ENCODE measurements around the gene LRRTM1.

Gene LRRTM1

DNA sequence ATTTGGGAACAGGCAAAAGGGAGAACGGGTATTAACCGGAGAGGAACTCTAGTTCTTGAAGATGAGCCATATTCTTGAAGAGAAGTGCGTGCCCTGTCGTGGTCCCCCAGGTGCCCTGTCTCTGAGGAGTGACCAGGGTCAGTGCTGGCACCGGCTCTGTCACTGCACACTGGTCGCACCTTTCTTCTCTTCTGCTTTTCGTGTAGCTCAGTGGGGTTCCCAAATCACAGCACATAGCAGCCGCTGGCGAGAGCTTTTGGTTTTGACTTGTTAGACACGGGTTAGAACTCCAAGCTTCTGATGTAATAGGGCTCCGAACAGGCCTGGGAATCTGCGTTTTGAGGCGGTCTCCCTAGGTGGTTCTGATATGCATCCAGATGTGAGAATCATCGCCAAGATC, 18.4 kb upstream of the LRRTM1 start:
- Mint-ChIP-seq H3K4me3 (no peak overlapping the region), H3K36me3 (no peaks in the 10 kb centered on the region)

DNA sequence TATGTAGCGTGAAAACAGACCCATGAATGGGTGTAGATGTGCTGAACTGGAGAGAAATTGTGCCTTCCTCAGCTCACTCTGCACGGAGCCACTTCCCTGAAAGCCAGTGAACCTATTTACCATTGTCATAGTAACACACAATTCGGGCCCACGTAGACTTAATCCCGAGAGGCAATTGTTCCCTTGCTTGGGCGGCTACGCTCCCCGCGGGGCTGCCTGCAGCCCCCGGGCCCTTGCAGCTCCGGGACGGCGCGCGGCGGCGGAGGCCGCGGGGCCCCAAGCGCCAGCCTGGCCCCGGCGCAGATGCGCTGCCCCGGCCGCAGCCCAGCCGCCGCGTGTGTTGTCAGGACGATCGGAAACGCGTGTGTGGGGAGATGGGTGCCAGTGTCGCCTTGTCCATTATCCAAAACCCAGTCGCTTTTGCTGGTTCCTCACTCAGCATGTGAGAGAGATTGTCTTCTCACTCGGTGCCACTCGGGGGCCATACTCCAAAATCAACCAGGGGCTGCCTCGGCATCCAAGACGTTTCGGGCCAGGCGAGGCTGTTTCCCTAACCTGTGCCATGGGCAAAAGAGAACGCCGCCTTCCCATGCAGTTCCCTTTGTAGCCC, 17.9 kb upstream of the LRRTM1 start:
- ATAC-seq, result no peak
- no peaks in the 10 kb centered on the region for H3K27me3 Mint-ChIP-seq
- H3K36me3 Mint-ChIP-seq, result no peaks in the 10 kb centered on the region
- peaks cover 3% of the 10 kb centered on the region for H3K9me3 Mint-ChIP-seq
- no peak overlapping the region for H3K27ac Mint-ChIP-seq
- no peaks in the 10 kb centered on the region for H3K4me1 Mint-ChIP-seq
- H3K4me3 Mint-ChIP-seq, result no peak overlapping the region

More for the DNA sequence above, 18.4 kb upstream of the LRRTM1 start:
- Mint-ChIP-seq H3K4me1 (no peaks in the 10 kb centered on the region), H3K27ac (no peak overlapping the region), H3K27me3 (no peaks in the 10 kb centered on the region), H3K9me3 (peaks cover under 1% of the 10 kb centered on the region)
- peak; percentile 45 for ATAC-seq

DNA sequence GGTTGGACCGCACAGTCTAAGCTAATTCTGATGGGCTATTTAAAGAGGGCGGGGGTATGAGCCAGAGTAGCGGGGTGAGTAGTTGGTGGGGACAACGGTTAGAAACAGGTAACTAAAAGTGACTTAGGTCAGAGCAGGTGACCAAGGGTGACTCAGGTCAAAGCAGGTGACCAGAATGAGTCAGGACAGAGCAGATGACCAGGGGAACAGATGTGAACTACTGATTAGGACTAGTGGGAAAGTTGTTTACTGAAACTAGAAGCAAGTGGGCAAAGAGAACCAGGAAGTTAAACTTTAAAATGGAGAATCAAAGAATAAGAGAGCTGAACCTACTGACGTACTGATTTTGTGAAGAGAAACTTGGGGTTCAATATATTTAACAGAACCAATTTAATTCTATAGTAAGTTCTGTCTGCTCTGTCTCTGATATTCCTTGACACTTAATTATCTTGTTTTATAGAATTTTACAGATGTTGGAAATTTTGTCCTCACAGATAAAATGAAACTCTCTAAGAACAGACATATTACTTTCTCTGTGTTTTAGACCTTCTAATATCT, 7.8 kb upstream of the LRRTM1 start:
- Mint-ChIP-seq H3K27ac (no peak overlapping the region), H3K4me3 (no peak overlapping the region), H3K36me3 (no peaks in the 10 kb centered on the region), H3K4me1 (no peaks in the 10 kb centered on the region), H3K27me3 (no peaks in the 10 kb centered on the region), H3K9me3 (peaks cover 6% of the 10 kb centered on the region)
- ATAC-seq, result no peak

DNA sequence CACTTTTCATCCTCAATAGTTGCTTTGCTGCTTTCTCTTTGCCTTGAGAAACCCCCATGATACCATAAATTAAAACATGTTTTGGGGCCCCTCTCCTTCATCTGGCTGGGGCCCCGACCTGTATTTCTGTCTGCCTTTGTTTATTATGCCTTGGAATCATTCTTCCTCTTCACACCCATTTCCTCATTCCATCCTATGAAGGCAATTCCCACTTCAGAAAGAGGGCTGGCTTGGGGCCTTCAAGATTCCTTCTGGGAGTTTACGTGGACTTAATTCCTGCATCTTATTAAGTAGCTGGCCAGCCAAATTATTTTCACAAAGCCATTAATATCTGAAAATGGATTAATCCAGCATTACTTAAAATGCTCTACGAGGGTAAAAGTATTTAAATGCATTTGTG, 6.8 kb upstream of the LRRTM1 start:
- H3K9me3 Mint-ChIP-seq, result peaks cover 8% of the 10 kb centered on the region
- H3K27ac Mint-ChIP-seq, result no peak overlapping the region
- H3K4me3 Mint-ChIP-seq, result no peak overlapping the region
- no peaks in the 10 kb centered on the region for H3K4me1 Mint-ChIP-seq
- no peak for ATAC-seq
- no peaks in the 10 kb centered on the region for H3K27me3 Mint-ChIP-seq
- no peaks in the 10 kb centered on the region for H3K36me3 Mint-ChIP-seq

DNA sequence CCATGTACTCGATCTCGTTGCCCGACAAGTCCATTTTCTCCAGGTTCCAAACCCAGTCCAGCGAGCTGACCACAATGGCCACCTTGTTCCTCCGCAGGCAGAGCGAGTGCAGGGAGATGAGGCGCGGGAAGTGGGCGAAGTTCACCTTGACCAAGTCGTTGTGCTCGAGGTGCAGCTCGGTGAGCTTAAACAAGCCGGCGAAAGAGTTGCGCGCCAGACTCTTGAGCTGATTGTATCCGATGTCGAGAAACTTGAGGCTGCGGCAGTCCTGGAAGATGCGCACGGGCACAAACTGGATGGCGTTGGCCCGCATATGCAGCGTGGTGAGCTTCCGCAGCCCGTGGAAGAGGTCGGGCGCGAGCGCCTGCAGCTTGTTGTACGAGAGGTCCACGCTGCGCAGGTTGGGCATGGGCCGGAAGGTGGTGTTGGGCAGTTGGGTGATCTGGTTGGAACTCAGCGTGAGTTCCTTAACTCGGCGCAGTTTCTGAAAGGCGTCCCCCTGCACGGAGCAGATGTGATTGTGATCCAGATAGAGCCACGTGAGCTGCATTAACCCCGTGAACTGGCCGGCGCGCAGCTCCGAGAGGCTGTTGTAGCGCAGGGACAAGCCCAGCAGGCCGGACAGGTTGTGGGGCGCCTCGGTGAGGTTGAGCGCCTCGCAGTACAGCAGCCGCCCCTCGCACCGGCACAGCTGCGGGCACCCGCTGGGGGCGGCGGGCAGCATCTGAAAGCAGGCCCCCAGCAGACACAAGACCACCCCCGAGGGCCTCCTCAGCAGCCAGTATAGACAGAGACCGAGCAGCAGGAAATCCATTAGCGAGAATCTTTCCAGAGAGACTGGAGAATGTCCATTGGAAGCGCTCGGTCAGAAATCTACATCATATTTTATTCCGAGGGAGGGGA, 1.3 kb downstream of the LRRTM1 start:
- no peaks in the 10 kb centered on the region for H3K36me3 Mint-ChIP-seq
- H3K4me3 Mint-ChIP-seq, result no peak overlapping the region
- no peak for ATAC-seq
- no peaks in the 10 kb centered on the region for H3K4me1 Mint-ChIP-seq
- H3K9me3 Mint-ChIP-seq, result peaks cover 7% of the 10 kb centered on the region
- no peak overlapping the region for H3K27ac Mint-ChIP-seq
- peaks cover 22% of the 10 kb centered on the region for H3K27me3 Mint-ChIP-seq

DNA sequence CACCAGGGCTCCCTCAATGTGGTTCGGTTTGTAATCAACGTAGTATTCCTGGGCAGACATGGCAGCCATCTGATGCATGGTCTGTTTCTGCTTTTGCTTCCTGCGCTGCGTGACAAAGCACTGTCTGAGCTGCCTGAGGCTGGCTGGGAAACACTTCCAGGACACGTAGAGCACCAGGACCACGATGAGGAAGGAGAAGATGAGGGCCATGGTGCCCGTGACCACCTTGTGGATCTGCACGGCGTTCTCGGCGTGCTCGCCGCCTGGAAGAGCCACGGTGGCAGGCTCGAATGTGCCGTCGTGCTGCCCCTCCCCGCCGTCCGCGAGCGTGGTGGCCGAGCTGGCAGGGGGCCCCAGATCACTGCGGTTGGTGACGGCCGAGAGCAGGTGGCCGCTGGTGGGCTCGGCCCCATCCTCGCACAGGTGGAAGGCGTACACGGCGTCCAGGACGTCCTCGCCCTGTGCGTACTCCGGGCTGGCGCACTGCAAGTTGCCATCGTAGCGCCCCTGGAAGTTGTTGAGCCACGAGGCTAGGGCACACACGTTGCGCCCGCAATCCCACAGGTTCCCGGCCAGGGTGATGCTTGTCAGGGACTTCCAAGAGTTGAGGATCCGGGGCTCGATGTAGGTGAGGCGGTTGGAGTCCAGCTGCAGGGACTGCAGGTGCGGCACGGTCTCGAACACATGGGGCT, 2.1 kb downstream of the LRRTM1 start:
- Mint-ChIP-seq H3K4me3 (no peak overlapping the region), H3K4me1 (no peaks in the 10 kb centered on the region), H3K27ac (no peak overlapping the region), H3K36me3 (no peaks in the 10 kb centered on the region), H3K27me3 (peaks cover 22% of the 10 kb centered on the region), H3K9me3 (peaks cover 7% of the 10 kb centered on the region)
- ATAC-seq, result no peak

DNA sequence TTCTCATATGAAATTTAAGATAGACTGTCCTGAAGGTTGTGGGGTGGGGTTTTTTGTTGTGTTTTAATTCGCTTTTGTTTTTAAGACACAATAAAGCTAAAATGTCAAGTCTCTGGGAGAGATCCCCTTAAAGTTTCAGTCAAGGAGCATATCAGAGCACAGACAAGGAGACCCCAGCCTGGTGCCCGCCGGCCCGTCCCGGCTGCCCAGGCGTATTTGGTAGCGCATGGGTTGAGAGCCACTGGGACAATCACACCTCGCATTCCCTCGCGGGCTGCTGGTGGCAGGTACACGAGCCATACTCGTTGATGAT, 2.6 kb downstream of the LRRTM1 start:
- H3K27me3 Mint-ChIP-seq, result peaks cover 22% of the 10 kb centered on the region
- no peak overlapping the region for H3K4me3 Mint-ChIP-seq
- no peak overlapping the region for H3K27ac Mint-ChIP-seq
- H3K36me3 Mint-ChIP-seq, result no peaks in the 10 kb centered on the region
- peaks cover 7% of the 10 kb centered on the region for H3K9me3 Mint-ChIP-seq
- no peak for ATAC-seq
- H3K4me1 Mint-ChIP-seq, result no peaks in the 10 kb centered on the region

DNA sequence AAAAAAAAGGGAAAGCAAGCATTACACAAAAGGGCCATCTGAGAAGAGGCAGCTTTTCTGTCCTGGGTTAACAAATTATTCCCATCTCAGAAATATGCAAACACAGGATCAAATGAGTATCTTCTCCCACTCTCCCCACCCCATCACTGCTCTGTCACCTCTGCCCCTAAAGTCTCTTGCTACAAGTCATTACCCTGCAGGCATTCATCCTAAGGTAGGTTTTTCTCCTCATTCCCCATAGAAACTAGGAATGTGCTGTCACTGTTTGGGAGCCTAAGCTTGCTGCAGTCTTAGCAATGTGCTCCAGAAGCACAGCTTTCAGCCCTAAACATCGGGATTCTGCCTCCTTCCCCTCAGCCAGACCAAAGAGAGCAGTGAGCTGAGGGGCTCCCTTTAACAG, 3.6 kb downstream of the LRRTM1 start:
- Mint-ChIP-seq H3K27ac (no peak overlapping the region), H3K4me1 (no peaks in the 10 kb centered on the region), H3K9me3 (peaks cover 5% of the 10 kb centered on the region), H3K36me3 (no peaks in the 10 kb centered on the region), H3K27me3 (peaks cover 22% of the 10 kb centered on the region), H3K4me3 (no peak overlapping the region)
- no peak for ATAC-seq

DNA sequence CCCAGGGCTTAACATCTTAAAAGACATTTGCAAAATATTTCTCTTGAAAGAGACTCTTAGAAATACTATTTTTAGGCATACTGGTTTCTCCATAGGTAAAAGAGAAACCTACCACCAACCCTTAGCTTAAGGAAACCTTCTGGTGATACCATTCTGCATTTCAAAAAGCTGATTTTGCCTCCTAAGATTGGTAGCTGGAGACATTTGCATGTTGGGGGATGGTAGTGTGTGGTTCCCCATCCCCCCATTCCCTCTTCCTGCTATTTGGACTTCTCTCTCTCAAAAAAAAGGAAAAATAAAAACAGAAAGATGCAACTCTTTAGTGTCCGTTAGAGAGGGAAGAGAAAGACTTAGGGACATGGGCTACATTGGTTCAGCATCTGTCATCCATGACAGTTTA, 4.2 kb downstream of the LRRTM1 start:
- H3K27ac Mint-ChIP-seq, result no peak overlapping the region
- no peak overlapping the region for H3K4me3 Mint-ChIP-seq
- H3K27me3 Mint-ChIP-seq, result peaks cover 22% of the 10 kb centered on the region
- ATAC-seq, result no peak
- H3K4me1 Mint-ChIP-seq, result no peaks in the 10 kb centered on the region
- H3K9me3 Mint-ChIP-seq, result peaks cover 5% of the 10 kb centered on the region
- H3K36me3 Mint-ChIP-seq, result no peaks in the 10 kb centered on the region

DNA sequence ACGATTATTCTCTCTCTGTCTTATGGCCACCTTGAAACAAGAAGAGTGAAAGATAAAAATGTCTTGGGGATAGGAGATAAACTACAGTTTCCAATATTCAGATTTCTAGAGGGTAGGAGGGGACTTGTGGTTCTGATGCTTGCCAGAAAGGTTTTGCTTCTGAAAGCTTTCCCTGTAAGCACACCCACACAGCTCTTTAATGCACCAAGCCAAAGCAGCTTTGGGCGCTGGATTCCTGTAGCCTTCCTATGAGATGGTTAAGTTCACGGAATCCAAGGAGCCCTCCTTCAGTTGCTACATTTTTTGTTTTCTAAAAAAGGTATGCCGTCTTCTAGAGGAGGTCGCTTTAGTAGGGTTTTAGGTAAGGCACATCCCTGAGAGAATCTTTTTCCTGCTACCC, 4.9 kb downstream of the LRRTM1 start:
- H3K36me3 Mint-ChIP-seq, result no peaks in the 10 kb centered on the region
- H3K9me3 Mint-ChIP-seq, result peaks cover 5% of the 10 kb centered on the region
- H3K4me1 Mint-ChIP-seq, result no peaks in the 10 kb centered on the region
- H3K27ac Mint-ChIP-seq, result no peak overlapping the region
- no peak for ATAC-seq
- peaks cover 22% of the 10 kb centered on the region for H3K27me3 Mint-ChIP-seq
- H3K4me3 Mint-ChIP-seq, result no peak overlapping the region

DNA sequence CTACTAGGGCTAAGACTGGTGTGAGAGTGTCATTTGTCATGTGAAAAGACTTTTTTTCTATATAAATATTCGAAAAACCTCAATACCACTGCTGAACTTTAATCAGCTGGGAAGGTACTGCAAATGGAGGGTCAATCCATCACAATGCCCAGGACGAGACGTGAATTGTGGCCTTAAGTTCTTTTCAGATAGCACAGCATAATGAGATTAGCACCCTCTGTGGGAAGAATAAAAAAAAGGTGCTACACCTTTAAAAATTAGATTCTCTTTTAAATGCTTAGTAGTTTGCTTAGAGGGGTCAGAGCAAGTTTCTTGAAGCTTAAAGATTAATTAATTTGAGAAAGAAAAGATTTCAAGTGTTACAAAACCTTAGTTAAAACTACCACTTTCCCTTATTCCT, 5.6 kb downstream of the LRRTM1 start:
- no peak for ATAC-seq
- Mint-ChIP-seq H3K9me3 (peaks cover 5% of the 10 kb centered on the region), H3K27me3 (peaks cover 22% of the 10 kb centered on the region), H3K36me3 (no peaks in the 10 kb centered on the region), H3K4me1 (no peaks in the 10 kb centered on the region), H3K27ac (no peak overlapping the region), H3K4me3 (no peak overlapping the region)

DNA sequence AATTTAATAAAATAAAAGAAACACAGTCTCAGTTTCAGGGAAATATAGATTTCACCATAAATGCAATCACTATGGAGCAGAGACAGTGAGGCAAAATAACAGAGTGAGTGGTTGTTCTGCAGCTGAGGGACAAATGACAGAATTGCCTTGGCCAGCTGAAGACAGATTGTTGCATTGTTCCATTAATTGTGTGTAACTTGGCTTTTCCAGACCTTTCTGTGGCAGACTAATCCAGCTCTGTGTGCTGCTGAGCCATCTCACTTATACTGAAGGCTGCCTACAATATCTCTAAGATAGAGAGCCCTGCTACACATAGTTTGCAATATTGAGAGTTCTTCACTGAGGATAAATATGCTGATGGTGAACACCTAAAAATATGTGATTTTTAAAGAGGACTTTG, 11.5 kb downstream of the LRRTM1 start:
- H3K9me3 Mint-ChIP-seq, result peaks cover 3% of the 10 kb centered on the region
- no peaks in the 10 kb centered on the region for H3K4me1 Mint-ChIP-seq
- H3K4me3 Mint-ChIP-seq, result no peak overlapping the region
- H3K36me3 Mint-ChIP-seq, result no peaks in the 10 kb centered on the region
- H3K27me3 Mint-ChIP-seq, result no peaks in the 10 kb centered on the region
- ATAC-seq, result no peak
- no peak overlapping the region for H3K27ac Mint-ChIP-seq

DNA sequence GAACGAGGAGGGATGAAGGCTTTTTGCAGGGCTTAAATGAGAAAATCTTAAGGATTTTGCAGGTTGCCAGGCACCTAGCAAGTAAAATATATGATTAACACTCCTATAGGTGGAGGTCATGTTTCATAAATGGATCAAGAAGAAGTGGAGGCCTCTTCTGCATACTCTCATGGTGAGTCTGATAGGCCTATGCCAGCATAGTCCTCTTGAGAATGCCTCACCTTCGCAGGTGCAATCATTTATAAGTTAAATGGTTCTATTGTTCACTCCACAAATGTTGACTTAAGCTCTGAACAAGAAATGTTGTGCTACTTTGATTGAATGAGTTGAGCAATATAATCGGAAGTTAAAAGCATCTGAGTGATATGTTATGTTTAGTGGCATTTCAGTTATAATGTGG, 12.1 kb downstream of the LRRTM1 start:
- H3K27me3 Mint-ChIP-seq, result no peaks in the 10 kb centered on the region
- H3K27ac Mint-ChIP-seq, result no peak overlapping the region

DNA sequence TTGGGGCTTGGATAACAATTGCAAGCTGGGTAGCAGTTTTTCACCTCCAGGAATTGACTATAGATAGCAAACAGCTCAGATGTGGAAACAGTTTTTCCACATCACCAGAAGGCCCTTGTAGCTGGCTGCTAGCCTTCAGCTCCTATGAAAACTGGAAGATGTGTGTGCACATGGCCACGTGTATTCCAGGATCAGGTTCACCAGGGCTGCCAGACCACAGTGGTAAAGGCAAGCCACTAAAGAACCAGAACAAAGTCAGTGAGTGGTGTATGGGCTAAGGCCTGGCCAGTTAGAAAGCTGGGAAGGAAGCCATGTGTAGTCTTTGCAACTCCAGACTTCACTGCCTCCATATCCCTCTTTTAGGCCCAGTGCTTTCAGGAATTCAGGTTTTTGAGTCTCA, 12.9 kb downstream of the LRRTM1 start:
- no peaks in the 10 kb centered on the region for H3K27me3 Mint-ChIP-seq
- no peak overlapping the region for H3K27ac Mint-ChIP-seq
- peaks cover 7% of the 10 kb centered on the region for H3K9me3 Mint-ChIP-seq
- no peak for ATAC-seq
- no peaks in the 10 kb centered on the region for H3K36me3 Mint-ChIP-seq
- H3K4me1 Mint-ChIP-seq, result no peaks in the 10 kb centered on the region
- no peak overlapping the region for H3K4me3 Mint-ChIP-seq

More for the DNA sequence above, 12.1 kb downstream of the LRRTM1 start:
- Mint-ChIP-seq H3K4me3 (no peak overlapping the region), H3K4me1 (no peaks in the 10 kb centered on the region), H3K9me3 (peaks cover 3% of the 10 kb centered on the region), H3K36me3 (no peaks in the 10 kb centered on the region)
- no peak for ATAC-seq

DNA sequence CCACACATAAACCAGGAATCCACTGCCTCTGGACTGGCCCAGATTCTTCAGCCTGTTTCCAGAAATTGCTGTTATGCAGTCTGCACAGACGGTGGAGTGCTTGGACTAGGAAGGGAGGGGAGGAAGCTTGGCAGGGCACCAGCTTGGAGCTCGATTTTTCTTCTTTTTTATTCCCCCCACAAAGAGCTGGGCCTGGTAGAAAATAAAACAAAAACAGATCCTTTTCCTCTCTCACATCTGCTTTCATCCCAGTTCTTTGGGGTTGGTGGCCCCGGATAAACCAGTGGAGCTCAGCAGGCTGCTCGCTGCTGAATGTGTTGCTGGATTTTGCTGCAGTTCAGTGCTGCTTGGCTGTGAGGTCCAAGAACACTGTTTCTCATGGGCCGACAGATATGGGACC, 16.0 kb downstream of the LRRTM1 start:
- Mint-ChIP-seq H3K36me3 (no peaks in the 10 kb centered on the region), H3K4me1 (no peaks in the 10 kb centered on the region), H3K4me3 (no peak overlapping the region), H3K27me3 (no peaks in the 10 kb centered on the region), H3K27ac (no peak overlapping the region), H3K9me3 (peaks cover 6% of the 10 kb centered on the region)
- no peak for ATAC-seq

Measured in stimulated activated memory B cell treated with anti-CD40 and anti-IgM and Interleukin-4, amounts not matched to agents 10 μg/mL and 1 μg/mL and 100 μg/mL, for 72 hours (primary cell).